A549 (cell line): Measurements from ENCODE around the gene SHH.

Experiments
- CHD2 ChIP-seq: fragments of 150-350 bp; IDR thresholded peaks from 2 replicates; pipeline ENCODE4 v1.6.1; 2014; ENCODE audit warnings: low read length; ENCODE audit not compliant: partially characterized antibody
- CHD4 ChIP-seq: fragments of 200-600 bp; sonication (generic); IDR thresholded peaks from 2 replicates; pipeline ENCODE4 v1.6.1; 2016; ENCODE audit warnings: antibody characterized with exemption, mild to moderate bottlenecking, borderline replicate concordance
- EP300 ChIP-seq, 2 experiments: fragments of >200 bp; sonication (Bioruptor Twin); formaldehyde crosslinking; IDR thresholded peaks; 2 replicates in 1 of 2; 3 replicates in 1 of 2; pipeline ENCODE4 v1.6.1; 2016 to 2017
- HDAC2 ChIP-seq: fragments of 200-600 bp; sonication (generic); IDR thresholded peaks from 2 replicates; pipeline ENCODE4 v1.6.1; 2016
- JUNB ChIP-seq: fragments of >200 bp; sonication (Bioruptor Twin); formaldehyde crosslinking; IDR thresholded peaks from 2 replicates; pipeline ENCODE4 v1.6.1; 2016
- KDM1A ChIP-seq: fragments of 200-600 bp; sonication (generic); IDR thresholded peaks from 2 replicates; pipeline ENCODE4 v1.6.1; 2016; ENCODE audit warnings: low read depth, mild to moderate bottlenecking
- MAZ ChIP-seq: fragments of 150-350 bp; IDR thresholded peaks from 2 replicates; pipeline ENCODE4 v1.6.1; 2014; ENCODE audit warnings: antibody characterized with exemption, low read depth, low read length, borderline replicate concordance
- POLR2A ChIP-seq: IDR thresholded peaks from 2 replicates; pipeline ENCODE4 v1.6.1; 2012; ENCODE audit warnings: mild to moderate bottlenecking, low read length
- RCOR1 ChIP-seq: fragments of 150-350 bp; IDR thresholded peaks from 2 replicates; pipeline ENCODE4 v1.6.1; 2014; ENCODE audit warnings: antibody characterized with exemption, low read length, low read depth
- RFX5 ChIP-seq: fragments of 450-650 bp; IDR thresholded peaks from 2 replicates; pipeline ENCODE4 v1.7.1; 2014; ENCODE audit warnings: antibody characterized with exemption, mild to moderate bottlenecking, moderate library complexity
- SMC3 ChIP-seq: fragments of >200 bp; sonication (Bioruptor Twin); formaldehyde crosslinking; IDR thresholded peaks from 3 replicates; pipeline ENCODE4 v1.6.1; 2018; ENCODE audit warnings: inconsistent platforms
- TP53 ChIP-seq: fragments of 250-450 bp; sonication (Bioruptor Pico); IDR thresholded peaks from 2 replicates; pipeline ENCODE4 v1.5.0; 2021; ENCODE audit warnings: mild to moderate bottlenecking, moderate library complexity
- TF ChIP-seq, protein P1 (sequence below): fragments of >200 bp; sonication (Bioruptor Twin); formaldehyde crosslinking; IDR thresholded peaks from 3 replicates; pipeline ENCODE4 v1.5.1; 2016
- TF ChIP-seq, protein P2 (sequence below): IDR thresholded peaks from 2 replicates; pipeline ENCODE4 v1.6.1; 2012

DNA sequence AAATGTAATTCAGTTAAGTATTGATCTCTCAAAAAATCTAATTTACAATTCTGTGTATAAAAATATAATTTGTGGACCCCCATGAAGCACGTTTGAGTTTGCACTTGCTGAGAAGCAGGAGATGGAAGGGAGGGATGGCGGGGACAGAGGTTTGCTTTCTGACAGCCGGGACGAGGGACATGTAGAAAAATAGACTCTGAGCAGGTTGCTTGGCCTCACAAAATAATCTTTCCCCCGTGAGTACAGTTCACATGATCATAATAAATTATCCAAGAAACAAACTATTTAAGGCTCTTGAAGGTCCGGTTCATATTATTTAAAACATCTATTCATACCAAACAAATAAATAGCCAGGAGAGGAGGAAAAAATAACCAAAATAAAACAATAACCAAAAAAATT, 10.0 kb downstream of the SHH start:
- TF ChIP-seq KDM1A: no peak
- TF ChIP-seq EP300 (IDR thresholded peaks at IDR 0.05): no peak
- TF ChIP-seq, protein P1, sequence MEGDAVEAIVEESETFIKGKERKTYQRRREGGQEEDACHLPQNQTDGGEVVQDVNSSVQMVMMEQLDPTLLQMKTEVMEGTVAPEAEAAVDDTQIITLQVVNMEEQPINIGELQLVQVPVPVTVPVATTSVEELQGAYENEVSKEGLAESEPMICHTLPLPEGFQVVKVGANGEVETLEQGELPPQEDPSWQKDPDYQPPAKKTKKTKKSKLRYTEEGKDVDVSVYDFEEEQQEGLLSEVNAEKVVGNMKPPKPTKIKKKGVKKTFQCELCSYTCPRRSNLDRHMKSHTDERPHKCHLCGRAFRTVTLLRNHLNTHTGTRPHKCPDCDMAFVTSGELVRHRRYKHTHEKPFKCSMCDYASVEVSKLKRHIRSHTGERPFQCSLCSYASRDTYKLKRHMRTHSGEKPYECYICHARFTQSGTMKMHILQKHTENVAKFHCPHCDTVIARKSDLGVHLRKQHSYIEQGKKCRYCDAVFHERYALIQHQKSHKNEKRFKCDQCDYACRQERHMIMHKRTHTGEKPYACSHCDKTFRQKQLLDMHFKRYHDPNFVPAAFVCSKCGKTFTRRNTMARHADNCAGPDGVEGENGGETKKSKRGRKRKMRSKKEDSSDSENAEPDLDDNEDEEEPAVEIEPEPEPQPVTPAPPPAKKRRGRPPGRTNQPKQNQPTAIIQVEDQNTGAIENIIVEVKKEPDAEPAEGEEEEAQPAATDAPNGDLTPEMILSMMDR: no peak
- no peak for TF ChIP-seq CHD2
- TF ChIP-seq POLR2A: no peak
- TF ChIP-seq, protein P2, sequence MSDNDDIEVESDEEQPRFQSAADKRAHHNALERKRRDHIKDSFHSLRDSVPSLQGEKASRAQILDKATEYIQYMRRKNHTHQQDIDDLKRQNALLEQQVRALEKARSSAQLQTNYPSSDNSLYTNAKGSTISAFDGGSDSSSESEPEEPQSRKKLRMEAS: no peak
- TF ChIP-seq CHD4: no peak
- no peak for TF ChIP-seq MAZ
- TF ChIP-seq TP53 (CRISPR knock-in tag): no peak
- no peak for TF ChIP-seq JUNB
- no peak for TF ChIP-seq RFX5
- no peak for TF ChIP-seq SMC3
- TF ChIP-seq RCOR1: no peak
- TF ChIP-seq HDAC2: no peak
